HG03045 (cell line): Measurements from ENCODE around the gene KLC4.
"Not testable (repeated sequence)": the region's sequence is repeated elsewhere in the genome, so short reads cannot be mapped to it uniquely, and the experiment has no call there.

ENCODE experiments used
- ATAC-seq: cut with Tn5 transposase; IDR thresholded peaks from one replicate; pipeline ENCODE4 v1.9.1; 2021; ENCODE audit warnings: mild to moderate bottlenecking, moderate library complexity; ENCODE audit not compliant: unreplicated experiment

KLC4 gene

DNA sequence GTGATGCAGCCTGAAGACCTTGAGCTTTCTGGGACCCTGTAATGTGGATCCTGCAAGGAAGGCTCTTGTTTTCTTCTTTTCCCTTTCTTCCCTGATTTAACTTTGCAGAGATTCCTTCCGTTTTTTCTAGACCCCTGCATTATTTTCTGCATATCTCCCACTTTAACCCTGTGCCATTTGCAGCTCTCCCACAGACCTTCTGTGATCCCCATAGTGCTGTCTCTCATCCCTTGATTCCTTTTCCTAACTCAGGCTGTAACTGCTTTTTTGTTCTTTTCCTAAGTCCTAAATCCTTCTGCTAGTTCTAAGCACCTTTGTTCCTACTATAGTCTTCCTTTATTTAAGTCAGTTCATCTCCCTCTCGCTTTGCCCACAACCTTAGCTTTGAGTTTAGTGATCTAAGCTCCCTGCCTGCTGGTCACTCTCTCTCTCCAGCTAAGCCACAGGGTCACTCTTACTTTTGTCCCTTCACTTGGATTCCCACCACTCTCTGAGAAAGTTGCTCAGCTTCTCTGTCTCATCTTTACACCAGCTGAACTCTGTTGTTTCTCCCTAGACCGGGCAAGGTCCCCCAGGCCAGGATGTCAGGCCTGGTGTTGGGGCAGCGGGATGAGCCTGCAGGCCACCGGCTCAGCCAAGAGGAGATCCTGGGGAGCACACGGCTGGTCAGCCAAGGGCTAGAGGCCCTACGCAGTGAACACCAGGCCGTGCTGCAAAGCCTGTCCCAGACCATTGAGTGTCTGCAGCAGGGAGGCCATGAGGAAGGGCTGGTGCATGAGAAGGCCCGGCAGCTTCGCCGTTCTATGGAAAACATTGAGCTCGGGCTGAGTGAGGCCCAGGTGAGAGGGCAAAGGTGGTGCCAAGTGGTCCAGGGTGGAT is 1.6 kb downstream of the KLC4 start:
- ATAC-seq: no peak

DNA sequence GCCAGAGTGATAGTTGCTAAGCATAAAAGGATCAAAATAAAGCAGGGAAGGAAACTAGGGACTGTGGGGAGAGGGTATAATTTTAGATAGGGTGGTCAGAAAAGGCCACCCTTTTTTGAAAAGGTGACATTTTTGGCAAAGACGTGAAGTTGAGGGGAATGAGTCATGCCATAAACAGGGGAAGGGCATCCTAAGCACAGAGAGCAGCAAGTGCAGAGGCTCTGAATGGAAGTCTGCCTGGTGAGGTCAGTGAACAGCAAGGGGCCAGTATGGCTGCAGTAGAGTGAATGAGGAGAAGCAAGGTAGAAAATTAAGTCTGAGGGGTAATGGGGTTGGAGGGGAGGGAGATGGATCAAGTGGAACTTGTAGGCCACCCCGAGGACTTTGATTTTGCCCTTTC is 2.4 kb downstream of the KLC4 start:
- no peak for ATAC-seq

GRCh38 chr6:43062818-43063217 is 3.4 kb downstream of the KLC4 start:
- no peak for ATAC-seq

- ATAC-seq: no peak
These were observed 10.7 kb downstream of the KLC4 start for GRCh38 chr6:43070028-43070632.

GRCh38 chr6:43074847-43075669 is 15.6 kb downstream of the KLC4 start:
- ATAC-seq: no peak

- no peak for ATAC-seq
These were observed 16.4 kb downstream of the KLC4 start, which contains the start of gene PTK7 for GRCh38 chr6:43075670-43076463. PTK7 (plus strand) TSS chr6:43076314; CDS start chr6:43076489, 175 bp downstream.

GRCh38 chr6:43076464-43077332 is 17.3 kb downstream of the KLC4 start:
- no peak for ATAC-seq

DNA sequence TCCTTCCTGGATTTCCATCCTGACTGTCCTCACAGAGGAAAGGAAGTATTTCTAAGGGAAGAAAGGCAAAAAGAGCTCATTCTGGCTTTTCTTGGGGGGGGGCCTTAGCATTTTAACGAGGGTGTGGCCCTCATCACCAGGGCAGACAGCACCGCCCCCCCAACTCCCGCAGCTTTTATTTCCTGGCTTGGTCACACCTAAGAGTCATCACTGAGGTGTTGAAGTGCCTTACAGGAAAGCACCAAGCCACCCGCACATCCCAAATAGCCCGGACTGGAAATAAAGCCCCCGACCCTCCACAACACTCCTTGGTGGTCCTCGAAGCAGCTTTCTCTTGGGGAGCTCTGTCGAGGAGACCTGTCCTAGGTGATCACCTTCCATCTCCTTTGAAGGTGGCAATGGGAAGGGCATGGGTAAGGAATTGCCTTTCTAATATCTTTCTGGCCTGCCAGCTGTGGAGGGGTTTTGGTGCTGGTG is 17.9 kb downstream of the KLC4 start:
- no peak for ATAC-seq

GRCh38 chr6:43077981-43078511 is 18.6 kb downstream of the KLC4 start:
- ATAC-seq: no peak

GRCh38 chr6:43078691-43079090 is 19.3 kb downstream of the KLC4 start:
- no peak for ATAC-seq

GRCh38 chr6:43081043-43081442 is 21.6 kb downstream of the KLC4 start:
- ATAC-seq: no peak

DNA sequence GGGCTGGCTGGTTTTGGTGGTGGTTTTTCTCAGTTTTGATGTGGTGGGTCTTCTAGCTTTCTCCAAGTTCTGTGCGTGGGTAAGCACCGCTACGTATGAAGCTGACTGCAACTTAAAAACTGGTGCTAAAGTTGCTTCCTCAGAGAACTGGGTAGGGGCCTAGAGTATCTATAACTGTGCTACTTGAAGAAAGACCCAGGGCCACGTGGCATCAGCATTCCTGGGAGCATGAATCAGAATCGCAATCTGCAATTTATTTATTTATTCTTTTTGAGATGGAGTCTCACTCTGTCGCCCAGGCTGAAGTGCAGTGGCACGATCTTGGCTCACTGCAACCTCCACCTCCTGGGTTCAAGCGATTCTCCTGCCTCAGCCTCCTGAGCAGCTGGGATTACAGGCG is 22.5 kb downstream of the KLC4 start:
- ATAC-seq: not testable (repeated sequence)

GRCh38 chr6:43082806-43083655 is 23.6 kb downstream of the KLC4 start:
- no peak for ATAC-seq

DNA sequence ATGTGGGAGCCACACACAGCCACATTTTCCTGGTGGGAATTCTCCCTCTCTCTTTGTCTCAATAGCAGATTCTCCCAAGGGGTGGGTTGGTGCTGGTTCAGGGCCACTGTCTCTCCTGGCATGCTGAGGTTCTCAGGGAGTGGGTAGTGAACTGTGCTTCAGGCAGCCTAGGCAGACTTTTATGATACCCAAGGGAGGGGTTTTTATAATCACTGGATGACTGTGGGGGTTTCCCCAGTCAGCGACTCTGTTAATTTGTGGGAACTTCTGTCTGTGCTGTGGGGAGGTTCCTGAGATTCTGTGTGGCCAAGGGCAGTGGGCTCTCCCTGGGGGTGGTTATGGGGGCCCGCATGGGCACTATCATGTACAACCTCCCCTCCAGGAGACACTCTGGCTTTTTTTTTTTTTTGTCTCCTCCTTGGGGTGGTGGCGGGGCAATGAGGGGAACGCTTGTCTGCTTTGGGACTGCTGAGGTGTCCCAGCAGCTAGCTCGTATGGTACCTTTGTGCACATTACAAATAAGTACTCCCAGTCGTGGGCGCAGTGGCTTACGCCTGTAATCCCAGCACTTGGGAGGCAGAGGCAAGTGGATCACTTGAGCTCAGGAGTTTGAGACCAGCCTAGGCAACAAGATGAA is 26.7 kb downstream of the KLC4 start:
- ATAC-seq: no peak

DNA sequence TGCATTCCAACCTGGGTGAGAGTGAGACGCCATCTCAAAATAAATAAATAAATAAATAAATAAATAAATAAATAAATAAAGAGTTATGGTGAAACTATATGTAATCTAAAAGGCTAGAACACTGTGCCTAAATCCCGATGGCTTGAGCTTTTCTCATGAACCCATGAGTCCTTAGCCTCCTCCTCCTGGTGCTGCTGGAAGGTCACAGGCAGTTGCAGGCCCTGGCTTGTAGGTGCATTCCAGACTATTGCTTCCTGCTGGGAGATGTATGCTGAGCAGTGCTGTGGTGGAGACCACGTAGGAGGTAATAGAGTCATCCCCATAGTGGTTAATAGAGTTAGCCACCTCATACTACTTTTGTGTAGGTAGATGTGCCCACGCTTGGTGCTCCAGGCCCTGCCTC is 29.2 kb downstream of the KLC4 start:
- ATAC-seq: no peak

- ATAC-seq: no peak
These were observed 30.0 kb downstream of the KLC4 start for GRCh38 chr6:43089467-43089866.

DNA sequence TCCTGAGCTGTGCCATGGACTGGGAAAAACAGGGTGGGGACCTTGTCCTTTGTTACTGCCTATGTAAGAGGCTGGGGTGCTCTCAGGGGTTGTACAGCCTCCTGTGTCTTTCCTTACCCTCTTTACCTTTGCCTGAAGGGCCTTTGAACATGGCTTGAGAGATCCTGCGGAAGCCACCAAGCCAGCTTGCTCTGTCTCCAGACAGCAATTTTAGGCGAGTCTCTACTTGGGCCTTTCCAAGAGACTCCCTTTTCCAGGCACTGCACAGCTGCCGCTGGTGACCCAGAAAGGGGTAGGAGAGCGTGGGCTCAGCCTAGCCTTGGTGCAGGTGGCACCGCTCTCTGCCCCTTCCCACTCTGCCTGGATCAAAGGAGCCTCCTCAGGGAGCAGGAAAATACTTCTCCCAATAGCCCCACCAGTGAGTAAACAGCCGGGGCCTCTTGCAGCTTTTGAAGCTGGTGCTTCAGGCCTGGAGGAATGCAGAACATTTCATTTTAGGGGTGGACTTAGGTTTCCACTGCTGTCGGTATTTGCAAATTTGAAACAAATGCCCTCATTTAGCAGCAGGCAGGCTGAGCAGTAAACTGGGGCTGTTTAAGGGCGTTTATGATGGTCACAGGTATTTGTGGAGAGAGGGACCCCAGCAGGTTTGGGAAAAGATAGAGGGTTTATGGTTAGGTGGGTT is 30.6 kb downstream of the KLC4 start:
- ATAC-seq: no peak
